RPMI8226 (cell line): ENCODE measurements around the gene LRRC58.

ENCODE experiments used
- DNase-seq: peaks from one replicate; pipeline ENCODE4 v3.0.0-alpha.2; 2015

LRRC58 gene

GRCh38 chr3:120274739-120275167 is 74.4 kb downstream of the LRRC58 start:
- DNase-seq: no peak
